ENCODE data around the gene BTBD16. TPM values are rescaled to one million over a fixed set of nuclear protein-coding genes. Genes with fewer than 3 reads are reported as not detected.

The BTBD16 gene
- polyA plus RNA-seq, 3 donors, result not detected

DNA sequence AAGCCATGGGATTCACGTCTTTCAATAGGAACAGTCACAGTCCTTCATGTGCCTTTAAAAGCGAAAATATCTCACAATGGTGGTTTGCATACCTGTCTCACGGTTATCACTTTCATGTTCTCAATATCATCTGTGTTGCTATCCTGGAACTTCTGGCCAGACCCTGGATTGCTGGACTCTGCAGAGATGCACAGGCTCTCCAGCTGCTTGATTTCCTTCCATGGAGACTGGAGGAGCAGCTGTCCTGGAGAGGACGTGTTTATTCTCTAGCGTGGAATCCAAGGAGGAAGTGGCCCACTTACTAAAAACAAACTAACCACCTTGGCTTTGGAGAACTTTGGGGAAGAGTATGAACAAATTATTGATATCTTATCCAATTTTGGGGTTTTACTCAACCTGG is 16.5 kb downstream of the BTBD16 start:
- DNase-seq, result no peak
- 93% methylated on average over 3 of the region's 5 CpGs for WGBS (ENCODE audit: insufficient coverage)
- no peaks in the 10 kb centered on the region for H3K9me3 Mint-ChIP-seq
- Histone ChIP-seq H3K4me1 (ENCODE audit: control insufficient read depth in 1 of 2, insufficient read depth in 2 of 2, low read length in 2 of 2) (no peaks in the 10 kb centered on the region), H2AFZ (ENCODE audit: insufficient read depth, low read depth, low read length, poor library complexity, severe bottlenecking) (no peak overlapping the region), H4K20me1 (ENCODE audit: insufficient read depth, low read length) (no peaks in the 10 kb centered on the region), H3K27ac (ENCODE audit: low read depth in 1 of 2, low read length in 2 of 2) (no peak overlapping the region), H3K27me3 (ENCODE audit: control insufficient read depth in 2 of 2, insufficient read depth in 2 of 2, low read length in 2 of 2) (no peaks in the 10 kb centered on the region), H3K4me3 (replicated peaks in 1 of 3; ENCODE audit: low read depth in 2 of 3, low read length in 3 of 3) (no peak overlapping the region), H3K36me3 (replicated peaks in 1 of 2; ENCODE audit: control insufficient read depth in 1 of 2, insufficient read depth in 2 of 2, low read length in 2 of 2) (no peaks in the 10 kb centered on the region), H3K79me2 (ENCODE audit: insufficient read depth, low read length) (no peaks in the 10 kb centered on the region), H3K9me3 (replicated peaks in 1 of 2; ENCODE audit: control insufficient read depth in 1 of 2, insufficient read depth in 1 of 2, low read length in 2 of 2) (no peaks in the 10 kb centered on the region), H3K4me2 (replicated peaks; ENCODE audit: extremely low read depth, low read length, poor library complexity, severe bottlenecking) (no peak overlapping the region), H3K9ac (ENCODE audit: insufficient read depth, low read length, poor library complexity, severe bottlenecking) (no peak overlapping the region)
- H3K27ac Mint-ChIP-seq, result no peak overlapping the region
- H3K27me3 Mint-ChIP-seq (ENCODE audit: low read depth in 3 of 3), result peaks cover 0 to 5% (median 2%) of the 10 kb centered on the region in 3 donors
- no peak overlapping the region for H3K4me3 Mint-ChIP-seq
- H3K4me1 Mint-ChIP-seq, result no peaks in the 10 kb centered on the region
- TF ChIP-seq, protein P1, sequence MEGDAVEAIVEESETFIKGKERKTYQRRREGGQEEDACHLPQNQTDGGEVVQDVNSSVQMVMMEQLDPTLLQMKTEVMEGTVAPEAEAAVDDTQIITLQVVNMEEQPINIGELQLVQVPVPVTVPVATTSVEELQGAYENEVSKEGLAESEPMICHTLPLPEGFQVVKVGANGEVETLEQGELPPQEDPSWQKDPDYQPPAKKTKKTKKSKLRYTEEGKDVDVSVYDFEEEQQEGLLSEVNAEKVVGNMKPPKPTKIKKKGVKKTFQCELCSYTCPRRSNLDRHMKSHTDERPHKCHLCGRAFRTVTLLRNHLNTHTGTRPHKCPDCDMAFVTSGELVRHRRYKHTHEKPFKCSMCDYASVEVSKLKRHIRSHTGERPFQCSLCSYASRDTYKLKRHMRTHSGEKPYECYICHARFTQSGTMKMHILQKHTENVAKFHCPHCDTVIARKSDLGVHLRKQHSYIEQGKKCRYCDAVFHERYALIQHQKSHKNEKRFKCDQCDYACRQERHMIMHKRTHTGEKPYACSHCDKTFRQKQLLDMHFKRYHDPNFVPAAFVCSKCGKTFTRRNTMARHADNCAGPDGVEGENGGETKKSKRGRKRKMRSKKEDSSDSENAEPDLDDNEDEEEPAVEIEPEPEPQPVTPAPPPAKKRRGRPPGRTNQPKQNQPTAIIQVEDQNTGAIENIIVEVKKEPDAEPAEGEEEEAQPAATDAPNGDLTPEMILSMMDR (IDR thresholded peaks at IDR 0.05), result no peak
- intact Hi-C loops (cut with micrococcal nuclease), result no loop called here
- H3K36me3 Mint-ChIP-seq, result no peaks in the 10 kb centered on the region

DNA sequence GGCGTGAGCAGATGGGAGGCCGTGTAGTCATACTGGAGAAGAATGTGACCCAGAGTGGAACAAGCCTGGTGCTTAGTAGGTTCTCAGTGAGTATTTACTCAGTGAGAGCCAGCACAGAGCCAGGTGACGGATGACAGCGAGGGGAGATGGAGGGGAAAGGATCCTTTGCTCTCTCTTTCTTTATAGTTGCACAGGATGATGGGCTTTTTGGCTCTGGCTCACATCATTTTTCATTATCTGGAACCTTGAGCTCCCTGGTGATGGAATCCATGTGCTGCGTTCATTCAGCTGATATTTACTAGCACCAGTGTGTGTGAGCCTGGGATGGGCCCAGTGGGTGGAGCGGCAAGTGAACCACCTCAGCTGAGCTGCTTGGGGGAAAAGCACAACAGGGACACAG is 17.2 kb downstream of the BTBD16 start:
- no peak overlapping the region for H3K4me2 ChIP-seq (replicated peaks; ENCODE audit: extremely low read depth, low read length, poor library complexity, severe bottlenecking)
- no peak overlapping the region for H3K9ac ChIP-seq (ENCODE audit: insufficient read depth, low read length, poor library complexity, severe bottlenecking)
- no peak overlapping the region for H2AFZ ChIP-seq (ENCODE audit: insufficient read depth, low read depth, low read length, poor library complexity, severe bottlenecking)
- no peak for DNase-seq
- no peak overlapping the region for H3K4me3 ChIP-seq (replicated peaks in 1 of 3; ENCODE audit: low read depth in 2 of 3, low read length in 3 of 3)
- H3K4me3 Mint-ChIP-seq, result no peak overlapping the region
- H3K4me1 ChIP-seq (ENCODE audit: control insufficient read depth in 1 of 2, insufficient read depth in 2 of 2, low read length in 2 of 2), result no peaks in the 10 kb centered on the region
- no peaks in the 10 kb centered on the region for H4K20me1 ChIP-seq (ENCODE audit: insufficient read depth, low read length)
- no peaks in the 10 kb centered on the region for H3K79me2 ChIP-seq (ENCODE audit: insufficient read depth, low read length)
- TF ChIP-seq, protein P1 (IDR thresholded peaks at IDR 0.05), result no peak
- WGBS (ENCODE audit: insufficient coverage), result 100% methylated on average over 4 of the region's 6 CpGs
- H3K36me3 Mint-ChIP-seq, result no peaks in the 10 kb centered on the region
- no peak overlapping the region for H3K27ac ChIP-seq (ENCODE audit: low read depth in 1 of 2, low read length in 2 of 2)
- no peak overlapping the region for H3K27ac Mint-ChIP-seq
- no peaks in the 10 kb centered on the region for H3K4me1 Mint-ChIP-seq
- intact Hi-C loops (cut with micrococcal nuclease), result no loop called here
- H3K36me3 ChIP-seq (replicated peaks in 1 of 2; ENCODE audit: control insufficient read depth in 1 of 2, insufficient read depth in 2 of 2, low read length in 2 of 2), result no peaks in the 10 kb centered on the region
- no peaks in the 10 kb centered on the region for H3K27me3 ChIP-seq (ENCODE audit: control insufficient read depth in 2 of 2, insufficient read depth in 2 of 2, low read length in 2 of 2)
- no peaks in the 10 kb centered on the region for H3K9me3 Mint-ChIP-seq
- H3K9me3 ChIP-seq (replicated peaks in 1 of 2; ENCODE audit: control insufficient read depth in 1 of 2, insufficient read depth in 1 of 2, low read length in 2 of 2), result no peaks in the 10 kb centered on the region
- H3K27me3 Mint-ChIP-seq (ENCODE audit: low read depth in 3 of 3), result peaks cover 0 to 3% (median 2%) of the 10 kb centered on the region in 3 donors
